Endodermal cell (in vitro differentiated cells): ENCODE measurements around the gene GANAB. TPM values are rescaled to one million over a fixed set of nuclear protein-coding genes. Genes with fewer than 3 reads are reported as not detected.
"Not testable (repeated sequence)": the region's sequence is repeated elsewhere in the genome, so short reads cannot be mapped to it uniquely, and the experiment has no call there.

Experiments
- DNase-seq: peaks from one replicate; pipeline ENCODE4 v3.0.0-alpha.2; 2017
- H3K27ac ChIP-seq: 2 replicates; pipeline ENCODE4 v1.5.1; 2013; ENCODE audit warnings: mild to moderate bottlenecking, low read depth, low read length, moderate library complexity
- H3K27me3 ChIP-seq: 2 replicates; pipeline ENCODE4 v1.6.1; 2013; ENCODE audit warnings: mild to moderate bottlenecking, low read length, moderate library complexity; ENCODE audit not compliant: insufficient read depth, control insufficient read depth, poor library complexity, severe bottlenecking
- H3K36me3 ChIP-seq: 2 replicates; pipeline ENCODE4 v1.7.0; 2013; ENCODE audit warnings: mild to moderate bottlenecking, low read length, moderate library complexity; ENCODE audit not compliant: control insufficient read depth, insufficient read depth
- H3K4me1 ChIP-seq: one replicate; pipeline ENCODE4 v1.7.0; 2013; ENCODE audit warnings: low read length; ENCODE audit not compliant: control insufficient read depth, insufficient read depth
- H3K4me3 ChIP-seq: 2 replicates; pipeline ENCODE4 v1.5.1; 2013; ENCODE audit warnings: mild to moderate bottlenecking, low read length, moderate library complexity
- H3K9ac ChIP-seq: 2 replicates; pipeline ENCODE4 v1.6.1; 2013; ENCODE audit warnings: mild to moderate bottlenecking, low read length, moderate library complexity; ENCODE audit not compliant: poor library complexity, severe bottlenecking; ENCODE audit errors: extremely low read depth
- H3K9me3 ChIP-seq: 2 replicates; pipeline ENCODE4 v1.6.1; 2013; ENCODE audit warnings: mild to moderate bottlenecking, low read length, moderate library complexity; ENCODE audit not compliant: control insufficient read depth
- H3K27ac Mint-ChIP-seq: 2 replicates; pipeline ENCODE4 v1.8.0; 2020; ENCODE audit warnings: mixed read lengths
- H3K27me3 Mint-ChIP-seq: 2 replicates; pipeline ENCODE4 v1.8.0; 2021; ENCODE audit warnings: mild to moderate bottlenecking, mixed read lengths; ENCODE audit not compliant: insufficient read depth
- H3K36me3 Mint-ChIP-seq: 2 replicates; pipeline ENCODE4 v1.8.0; 2020; ENCODE audit warnings: low read depth, mixed read lengths
- H3K4me1 Mint-ChIP-seq: 2 replicates; pipeline ENCODE4 v1.8.0; 2020; ENCODE audit warnings: mixed read lengths
- H3K4me3 Mint-ChIP-seq: 2 replicates; pipeline ENCODE4 v1.8.0; 2020; ENCODE audit warnings: mild to moderate bottlenecking, moderate library complexity, mixed read lengths
- H3K9me3 Mint-ChIP-seq: 2 replicates; pipeline ENCODE4 v1.8.0; 2020; ENCODE audit warnings: mild to moderate bottlenecking, mixed read lengths
- WGBS, 2 experiments: methylation state at CpG; one replicate each; pipeline versions ENCODE4 v1.1.5 to v1.1.7; 2013; ENCODE audit warnings: missing lambda C conversion rate in 2 of 2, mixed read lengths in 1 of 2; ENCODE audit not compliant: insufficient coverage in 1 of 2, insufficient read length in 1 of 2; 5-methylcytosine and 5-hydroxymethylcytosine counted together
- total RNA-seq, 2 donors: library from RNA; stranded (reverse); fragmentation: NEBNext Ultra II Directional in 1 of 2; extraction: Animal tissue kit (Norgen Biotek cat#: 25700) in 1 of 2; gene quantifications; 2 replicates in 1 of 2; 3 replicates in 1 of 2; pipeline ENCODE4 v1.2.1, GENCODE V29; 2021
- TF ChIP-seq, protein P1 (sequence below): fragments of 200-600 bp; sonication (generic); conservative IDR thresholded peaks from 2 replicates; pipeline ENCODE4 v1.5.0; 2021; ENCODE audit warnings: antibody characterized with exemption, mild to moderate bottlenecking

The GANAB gene
- total RNA-seq, 2 donors from 2014 or later: 377 to 402 TPM

DNA sequence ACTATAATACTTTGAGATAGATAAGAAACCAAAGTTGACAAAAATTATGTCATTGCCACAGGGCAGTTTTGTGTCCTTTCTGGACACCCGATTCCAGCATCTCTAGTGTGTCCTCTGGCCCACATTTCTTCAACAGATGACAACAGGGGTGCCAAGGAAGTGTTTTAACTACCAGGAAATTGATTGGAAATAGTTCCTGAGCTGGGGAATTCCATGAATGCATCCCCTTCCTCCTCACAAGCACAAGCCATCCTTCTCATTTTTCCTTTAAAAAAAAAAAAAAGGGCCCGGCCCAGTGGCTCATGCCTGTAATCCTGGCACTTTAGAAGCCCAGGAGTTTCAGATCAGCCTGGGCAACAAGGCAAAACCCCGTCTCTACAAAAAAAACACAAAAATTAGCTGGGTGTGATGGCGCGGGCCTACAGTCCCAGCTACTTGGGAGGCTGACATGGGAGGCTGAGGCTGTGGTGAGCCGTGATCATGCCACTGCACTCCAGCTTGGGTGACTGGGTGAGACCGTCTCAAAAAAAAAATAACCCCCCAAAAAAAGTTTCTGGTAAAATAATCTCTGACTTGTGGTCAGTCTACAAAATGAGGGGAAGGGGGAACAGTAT, 23.8 kb downstream of the GANAB start:
- no peak for DNase-seq
- H3K36me3 ChIP-seq: peaks cover 33% of the 10 kb centered on the region
- WGBS, 2 experiments: 90 to 95% methylated on average over 2 to 7 of the region's 7 CpGs
- H3K4me3 ChIP-seq: peak overlapping the region; percentile 65
- H3K27me3 ChIP-seq: no peaks in the 10 kb centered on the region
- H3K9ac ChIP-seq: no peak overlapping the region
- Mint-ChIP-seq H3K27ac (peak overlapping the region; percentile 95), H3K4me1 (peaks cover 13% of the 10 kb centered on the region), H3K9me3 (no peaks in the 10 kb centered on the region), H3K27me3 (no peaks in the 10 kb centered on the region), H3K4me3 (peak overlapping the region; percentile 77), H3K36me3 (peaks cover 43% of the 10 kb centered on the region)
- peak overlapping the region; percentile 74 for H3K27ac ChIP-seq
- TF ChIP-seq, protein P1, sequence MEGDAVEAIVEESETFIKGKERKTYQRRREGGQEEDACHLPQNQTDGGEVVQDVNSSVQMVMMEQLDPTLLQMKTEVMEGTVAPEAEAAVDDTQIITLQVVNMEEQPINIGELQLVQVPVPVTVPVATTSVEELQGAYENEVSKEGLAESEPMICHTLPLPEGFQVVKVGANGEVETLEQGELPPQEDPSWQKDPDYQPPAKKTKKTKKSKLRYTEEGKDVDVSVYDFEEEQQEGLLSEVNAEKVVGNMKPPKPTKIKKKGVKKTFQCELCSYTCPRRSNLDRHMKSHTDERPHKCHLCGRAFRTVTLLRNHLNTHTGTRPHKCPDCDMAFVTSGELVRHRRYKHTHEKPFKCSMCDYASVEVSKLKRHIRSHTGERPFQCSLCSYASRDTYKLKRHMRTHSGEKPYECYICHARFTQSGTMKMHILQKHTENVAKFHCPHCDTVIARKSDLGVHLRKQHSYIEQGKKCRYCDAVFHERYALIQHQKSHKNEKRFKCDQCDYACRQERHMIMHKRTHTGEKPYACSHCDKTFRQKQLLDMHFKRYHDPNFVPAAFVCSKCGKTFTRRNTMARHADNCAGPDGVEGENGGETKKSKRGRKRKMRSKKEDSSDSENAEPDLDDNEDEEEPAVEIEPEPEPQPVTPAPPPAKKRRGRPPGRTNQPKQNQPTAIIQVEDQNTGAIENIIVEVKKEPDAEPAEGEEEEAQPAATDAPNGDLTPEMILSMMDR: no peak
- no peaks in the 10 kb centered on the region for H3K4me1 ChIP-seq
- H3K9me3 ChIP-seq: no peaks in the 10 kb centered on the region

DNA sequence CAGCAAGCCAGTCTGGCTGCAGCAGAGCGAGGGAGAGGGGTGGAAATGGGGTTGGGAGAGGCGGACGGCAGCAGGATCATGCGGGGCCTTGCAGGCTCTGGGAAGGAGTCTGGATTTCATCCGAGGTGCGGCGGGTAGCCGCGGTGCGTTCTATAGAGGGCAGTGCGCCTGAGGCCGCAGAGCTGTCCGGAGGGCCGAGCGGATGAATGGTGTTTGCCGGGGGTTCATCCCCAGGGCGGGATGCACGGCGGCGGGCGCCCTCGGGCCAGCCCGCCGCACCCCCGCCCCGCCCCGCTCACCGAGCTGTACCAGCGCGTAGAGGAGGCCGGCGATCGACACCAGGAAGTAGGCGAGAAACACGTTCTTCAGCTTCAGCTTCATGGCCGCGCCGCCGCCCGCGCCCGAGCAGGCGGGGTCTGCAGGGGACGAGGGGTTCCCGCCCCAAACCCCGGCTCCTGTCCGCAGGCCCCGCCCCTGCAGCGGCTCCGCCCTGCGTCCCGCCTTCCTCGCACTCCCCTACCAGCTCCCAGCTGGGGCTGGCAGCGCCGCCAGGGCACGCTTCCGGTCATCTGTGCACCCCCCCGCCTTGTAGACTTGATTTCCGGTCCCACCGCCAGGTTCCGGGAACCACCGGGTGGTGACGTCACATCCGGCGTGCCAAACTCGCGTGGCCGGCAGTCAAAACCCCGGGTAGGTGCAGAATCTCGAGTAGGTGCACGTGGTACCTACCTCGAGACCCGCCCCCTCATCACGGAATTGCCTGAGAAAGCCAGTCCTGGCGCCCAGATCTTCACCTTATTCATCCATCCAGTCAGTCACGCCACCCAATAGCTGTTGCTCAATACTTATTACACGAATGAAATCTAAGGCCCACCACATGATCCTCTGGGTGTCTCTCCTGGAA, 24.6 kb downstream of the GANAB start, which contains the start of gene B3GAT3:
Gene B3GAT3, minus strand, starts transcription at position 420 of the 904 bp plus-strand sequence. Its CDS starts 39 bp downstream, at position 381.
- DNase-seq: peak; percentile 99
- Histone ChIP-seq H3K9me3 (no peaks in the 10 kb centered on the region), H3K4me3 (peak within 1 kb of the TSS; percentile 91), H3K4me1 (no peaks in the 10 kb centered on the region), H3K27me3 (no peaks in the 10 kb centered on the region), H3K9ac (peak within 1 kb of the TSS; percentile 68), H3K36me3 (peaks cover 26% of the 10 kb centered on the region), H3K27ac (peak within 1 kb of the TSS; percentile 74)
- Mint-ChIP-seq H3K4me1 (peaks cover 13% of the 10 kb centered on the region), H3K4me3 (peak within 1 kb of the TSS; percentile 77), H3K27me3 (no peaks in the 10 kb centered on the region), H3K36me3 (peaks cover 35% of the 10 kb centered on the region), H3K9me3 (no peaks in the 10 kb centered on the region), H3K27ac (peak within 1 kb of the TSS; percentile 95)
- TF ChIP-seq, protein P1: peak; percentile 12
- WGBS, 2 experiments: 3 to 7% methylated on average over 31 to 77 of the region's 77 CpGs

DNA sequence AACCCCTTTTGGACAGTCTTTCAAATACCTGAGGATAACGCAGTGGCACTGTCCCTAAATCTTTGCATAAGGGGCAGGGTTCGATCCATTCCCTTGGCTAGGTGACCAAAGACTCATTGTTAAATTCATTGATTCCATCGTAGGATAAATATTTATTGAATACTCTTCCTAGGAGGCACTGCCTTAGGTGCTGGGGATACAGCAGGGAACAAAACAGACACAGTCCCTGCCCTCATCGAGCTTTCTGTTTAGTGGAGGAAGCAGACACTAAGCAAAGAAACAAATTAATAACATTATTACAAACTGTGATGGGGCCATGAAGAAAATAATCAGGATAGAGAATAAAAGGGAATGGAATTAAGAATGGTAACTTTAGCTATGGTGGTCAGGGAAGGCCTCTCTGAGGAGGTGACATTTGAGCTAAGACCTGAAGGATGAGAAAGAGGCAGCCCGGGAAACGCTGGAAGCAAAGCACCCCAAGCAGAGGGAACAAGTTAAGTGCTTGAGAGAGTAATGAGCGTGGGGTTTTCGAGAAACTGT, 25.3 kb downstream of the GANAB start:
- Mint-ChIP-seq H3K36me3 (peaks cover 30% of the 10 kb centered on the region), H3K9me3 (no peaks in the 10 kb centered on the region), H3K4me3 (peak overlapping the region; percentile 77), H3K27ac (peak overlapping the region; percentile 89), H3K4me1 (peaks cover 13% of the 10 kb centered on the region), H3K27me3 (no peaks in the 10 kb centered on the region)
- WGBS, 2 experiments: 37 to 38% methylated on average over 7 of the region's 8 CpGs
- H3K4me3 ChIP-seq: peak overlapping the region; percentile 91
- TF ChIP-seq, protein P1: no peak
- peak overlapping the region; percentile 68 for H3K9ac ChIP-seq
- no peaks in the 10 kb centered on the region for H3K9me3 ChIP-seq
- H3K27ac ChIP-seq: peak overlapping the region; percentile 74
- peaks cover 18% of the 10 kb centered on the region for H3K36me3 ChIP-seq
- no peaks in the 10 kb centered on the region for H3K4me1 ChIP-seq
- DNase-seq: no peak
- no peaks in the 10 kb centered on the region for H3K27me3 ChIP-seq

DNA sequence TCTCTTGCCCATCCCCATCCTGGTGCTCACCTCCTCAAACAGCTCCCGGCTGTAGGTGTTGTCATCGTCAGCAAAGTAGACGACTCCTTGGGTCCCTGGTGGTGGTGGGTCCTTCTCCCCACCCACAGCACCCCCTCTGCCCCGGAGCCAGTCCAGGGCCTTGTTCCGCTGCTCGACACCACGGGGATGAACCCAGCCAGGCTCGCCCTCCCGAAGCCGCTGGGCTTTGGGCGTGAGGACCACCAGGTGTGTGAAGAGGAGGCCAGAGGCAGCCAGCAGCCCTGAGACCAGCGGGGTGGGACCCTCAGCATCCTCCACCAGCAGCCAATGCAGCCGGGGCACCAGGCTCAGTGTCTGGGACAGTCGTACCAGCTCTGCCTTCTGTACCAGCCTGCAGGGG, 29.5 kb downstream of the GANAB start:
- H3K9ac ChIP-seq, H3K27ac ChIP-seq, H3K4me3 Mint-ChIP-seq, H3K4me1 ChIP-seq, H3K9me3 ChIP-seq, H3K27me3 ChIP-seq, H3K9me3 Mint-ChIP-seq, H3K27me3 Mint-ChIP-seq, H3K36me3 ChIP-seq, DNase-seq, H3K4me3 ChIP-seq, H3K27ac Mint-ChIP-seq: not testable (repeated sequence)
- 89 to 90% methylated on average over 2 to 8 of the region's 14 CpGs for WGBS, 2 experiments
- Mint-ChIP-seq H3K36me3 (peaks cover 11% of the 10 kb centered on the region), H3K4me1 (peaks cover 21% of the 10 kb centered on the region)
